ENCODE results near the gene CCDC27. TPM values are rescaled to one million over a fixed set of nuclear protein-coding genes. Genes with fewer than 3 reads are reported as not detected.
A peak's percentile ranks its signal among the peaks of the same experiment; 100 is the strongest.

Gene CCDC27
- total and polyA plus RNA-seq, 2 of the 13 experiments (the other 11 are each of a cell fraction or from before 2014, with no cell fraction given), result not detected

GRCh38 chr1:3777078-3777547 lies 24.9 kb downstream of the CCDC27 start (continued):
- TF ChIP-seq ZNF780A (CRISPR knock-in tag; IDR thresholded peaks at IDR 0.05), result no peak
- no peak for TF ChIP-seq CC2D1A (CRISPR knock-in tag; IDR thresholded peaks at IDR 0.05)
- no peak for TF ChIP-seq ZNF639 (CRISPR knock-in tag; conservative IDR thresholded peaks at IDR 0.05)
- no peak for TF ChIP-seq CEBPG (CRISPR knock-in tag; IDR thresholded peaks at IDR 0.05)
- TF ChIP-seq ZNF512 (CRISPR knock-in tag; IDR thresholded peaks at IDR 0.05), result no peak
- no peak for TF ChIP-seq ZNF17 (CRISPR knock-in tag; IDR thresholded peaks at IDR 0.05)
- no peak for TF ChIP-seq BRF2 (CRISPR knock-in tag; IDR thresholded peaks at IDR 0.05)
- peak; percentile 50 for TF ChIP-seq RBM22 (optimal IDR thresholded peaks at IDR 0.05; ENCODE audit: low read length)
- TF ChIP-seq ZMAT3 (CRISPR knock-in tag; conservative IDR thresholded peaks at IDR 0.05), result no peak
- TF ChIP-seq ZC3H13 (CRISPR knock-in tag; IDR thresholded peaks at IDR 0.05), result peak; percentile 20
- no peak for TF ChIP-seq CREB1 (IDR thresholded peaks at IDR 0.05)
- no peak for TF ChIP-seq CREB1 (CRISPR knock-in tag; IDR thresholded peaks at IDR 0.05)
- TF ChIP-seq POLR2AphosphoS5 (IDR thresholded peaks at IDR 0.05; ENCODE audit: low read depth, low read length), result peak; percentile 62
- TF ChIP-seq AKNA (CRISPR knock-in tag; IDR thresholded peaks at IDR 0.05; ENCODE audit: borderline replicate concordance), result no peak
- no peak for TF ChIP-seq CAMTA2 (CRISPR knock-in tag; IDR thresholded peaks at IDR 0.05; ENCODE audit: borderline replicate concordance)
- peak; percentile 23; the same call in 1 of the 2 replicates for TF ChIP-seq SPEN (CRISPR knock-in tag; IDR thresholded peaks at IDR 0.05; ENCODE audit: low read depth)
- TF ChIP-seq ZBTB25 (CRISPR knock-in tag; IDR thresholded peaks at IDR 0.05), result no peak
- TF ChIP-seq SRY (CRISPR knock-in tag; IDR thresholded peaks at IDR 0.05), result 0 out of 2 replicates have a peak, but pooled peaks have one; percentile 29
- TF ChIP-seq SP5 (CRISPR knock-in tag; IDR thresholded peaks at IDR 0.05; ENCODE audit: borderline replicate concordance, low read depth), result no peak
- TF ChIP-seq ZNF382 (CRISPR knock-in tag; IDR thresholded peaks at IDR 0.05; ENCODE audit: borderline replicate concordance), result no peak
- no peak for TF ChIP-seq ZNF235 (CRISPR knock-in tag; IDR thresholded peaks at IDR 0.05; ENCODE audit: borderline replicate concordance)
